ENCODE measurements around the gene SERTM2. TPM values are rescaled to one million over a fixed set of nuclear protein-coding genes. Genes with fewer than 3 reads are reported as not detected.

Gene SERTM2
- total RNA-seq, 6 donors from 2014 or later: 0.09 to 0.27 TPM; not detected in 4

- ATAC-seq (ENCODE audit: low FRiP score in 2 of 2) (no peak), DNase-seq (no peak)
- Histone ChIP-seq H3K4me1 (no peaks in the 10 kb centered on the region), H3K27ac (no peak overlapping the region), H3K9me3 (no peaks in the 10 kb centered on the region), H3K36me3 (no peaks in the 10 kb centered on the region), H3K4me3 (no peak overlapping the region), H3K27me3 (no peaks in the 10 kb centered on the region)
- 51 to 54% methylated on average over 5 to 6 of the region's 6 CpGs for WGBS, 2 donors
- no peak for TF ChIP-seq POLR2A (IDR thresholded peaks at IDR 0.05)
- TF ChIP-seq EP300 (IDR thresholded peaks at IDR 0.05): no peak
- TF ChIP-seq POLR2AphosphoS5 (IDR thresholded peaks at IDR 0.05): no peak
- no peak for TF ChIP-seq CTCF (IDR thresholded peaks at IDR 0.05)
These were observed 56.3 kb downstream of the SERTM2 start for GRCh38 chrX:111567542-111568255.

GRCh38 chrX:111568354-111568753, 56.9 kb downstream of the SERTM2 start:
- Histone ChIP-seq H3K9me3 (no peaks in the 10 kb centered on the region), H3K4me3 (no peak overlapping the region), H3K36me3 (no peaks in the 10 kb centered on the region), H3K27ac (no peak overlapping the region), H3K4me1 (no peaks in the 10 kb centered on the region), H3K27me3 (no peaks in the 10 kb centered on the region)
- 60 to 71% methylated on average over 3 to 4 of the region's 4 CpGs for WGBS, 2 donors
- ATAC-seq (ENCODE audit: low FRiP score in 2 of 2): no peak
- TF ChIP-seq CTCF (IDR thresholded peaks at IDR 0.05) (no peak), POLR2A (IDR thresholded peaks at IDR 0.05) (no peak), POLR2AphosphoS5 (IDR thresholded peaks at IDR 0.05) (no peak), EP300 (IDR thresholded peaks at IDR 0.05) (no peak)
- DNase-seq: no peak

- TF ChIP-seq CTCF (IDR thresholded peaks at IDR 0.05): no peak
- TF ChIP-seq POLR2A (IDR thresholded peaks at IDR 0.05): no peak
- TF ChIP-seq POLR2AphosphoS5 (IDR thresholded peaks at IDR 0.05): no peak
- no peak for TF ChIP-seq EP300 (IDR thresholded peaks at IDR 0.05)
- no peak for DNase-seq
- Histone ChIP-seq H3K9me3 (no peaks in the 10 kb centered on the region), H3K36me3 (no peaks in the 10 kb centered on the region), H3K27ac (no peak overlapping the region), H3K4me1 (no peaks in the 10 kb centered on the region), H3K4me3 (no peak overlapping the region), H3K27me3 (no peaks in the 10 kb centered on the region)
- WGBS, 2 donors: 60 to 79% methylated on average over 1 of the region's 1 CpG
- no peak for ATAC-seq (ENCODE audit: low FRiP score in 2 of 2)
These were observed 57.4 kb downstream of the SERTM2 start for GRCh38 chrX:111568817-111569216.

Other genes with a start within 250 kb of the SERTM2 start
- under 1 TPM in 4 of 6 donors, not detected in 2; 0.20 to 0.69 (median 0.43) TPM for gene CAPN6, start 241.2 kb upstream of the SERTM2 start, total RNA-seq
- gene DCX, start 99.5 kb upstream of the SERTM2 start, total RNA-seq: not detected
- 10 to 100 TPM; 33.6 to 94.3 (median 55.0) TPM for gene ALG13, start 169.5 kb downstream of the SERTM2 start, total RNA-seq